DND-41 (cell line): Measurements from ENCODE around the gene PRKRIP1.

Experiments
- EZH2 ChIP-seq: IDR thresholded peaks from 3 replicates; pipeline ENCODE4 v1.6.1; 2012; ENCODE audit warnings: borderline replicate concordance, low read depth, mild to moderate bottlenecking, moderate library complexity, low read length, inconsistent platforms; ENCODE audit not compliant: severe bottlenecking
- TF ChIP-seq, protein P1 (sequence below): IDR thresholded peaks from 2 replicates; pipeline ENCODE4 v1.5.1; 2012; ENCODE audit warnings: borderline replicate concordance, low read length, moderate library complexity, mild to moderate bottlenecking; ENCODE audit not compliant: poor library complexity, severe bottlenecking; ENCODE audit errors: extremely low read depth

DNA sequence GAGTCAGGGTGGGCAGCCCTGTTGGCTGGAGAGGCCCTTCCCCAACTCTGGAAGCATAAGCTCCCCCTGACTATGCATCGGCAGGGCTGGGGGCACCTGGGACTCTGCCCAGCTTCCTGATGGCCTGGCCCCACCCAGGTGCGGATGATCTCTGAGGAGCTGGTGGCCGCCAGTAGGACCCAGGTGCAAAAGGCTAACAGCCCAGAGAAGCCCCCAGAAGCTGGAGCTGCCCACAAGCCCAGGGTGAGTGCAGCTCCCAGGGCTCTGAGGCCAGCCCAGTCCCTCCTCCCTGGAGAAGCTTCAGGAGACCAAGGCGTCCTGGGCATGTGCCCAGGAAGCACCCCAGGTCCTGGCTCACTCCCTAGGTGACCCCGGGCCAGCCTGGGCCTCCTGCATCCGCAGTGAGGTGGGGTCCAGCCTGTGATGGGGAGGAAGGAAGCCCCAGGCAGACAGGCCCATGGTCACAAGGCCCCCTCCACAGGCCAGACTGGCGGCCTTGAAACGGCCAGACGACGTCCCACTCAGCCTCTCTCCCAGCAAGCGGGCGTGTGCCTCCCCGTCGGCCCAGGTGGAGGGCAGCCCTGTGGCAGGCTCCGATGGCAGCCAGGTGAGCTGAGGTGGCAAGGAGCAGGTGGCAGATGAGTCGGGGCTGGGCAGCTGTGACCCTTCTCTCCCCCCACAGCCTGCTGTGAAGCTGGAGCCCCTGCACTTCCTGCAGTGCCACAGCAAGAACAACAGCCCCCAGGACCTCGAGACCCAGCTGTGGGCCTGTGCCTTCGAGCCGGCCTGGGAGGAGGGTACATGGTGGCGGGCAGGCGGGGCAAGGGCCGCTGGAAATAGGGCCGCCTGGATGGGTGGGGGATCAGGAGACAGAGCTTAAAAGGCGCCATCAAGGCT is 71.7 kb downstream of the PRKRIP1 start:
- TF ChIP-seq, protein P1, sequence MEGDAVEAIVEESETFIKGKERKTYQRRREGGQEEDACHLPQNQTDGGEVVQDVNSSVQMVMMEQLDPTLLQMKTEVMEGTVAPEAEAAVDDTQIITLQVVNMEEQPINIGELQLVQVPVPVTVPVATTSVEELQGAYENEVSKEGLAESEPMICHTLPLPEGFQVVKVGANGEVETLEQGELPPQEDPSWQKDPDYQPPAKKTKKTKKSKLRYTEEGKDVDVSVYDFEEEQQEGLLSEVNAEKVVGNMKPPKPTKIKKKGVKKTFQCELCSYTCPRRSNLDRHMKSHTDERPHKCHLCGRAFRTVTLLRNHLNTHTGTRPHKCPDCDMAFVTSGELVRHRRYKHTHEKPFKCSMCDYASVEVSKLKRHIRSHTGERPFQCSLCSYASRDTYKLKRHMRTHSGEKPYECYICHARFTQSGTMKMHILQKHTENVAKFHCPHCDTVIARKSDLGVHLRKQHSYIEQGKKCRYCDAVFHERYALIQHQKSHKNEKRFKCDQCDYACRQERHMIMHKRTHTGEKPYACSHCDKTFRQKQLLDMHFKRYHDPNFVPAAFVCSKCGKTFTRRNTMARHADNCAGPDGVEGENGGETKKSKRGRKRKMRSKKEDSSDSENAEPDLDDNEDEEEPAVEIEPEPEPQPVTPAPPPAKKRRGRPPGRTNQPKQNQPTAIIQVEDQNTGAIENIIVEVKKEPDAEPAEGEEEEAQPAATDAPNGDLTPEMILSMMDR, result no peak
- no peak for TF ChIP-seq EZH2
